ENCODE results near the gene FAM89A.
"Not testable (repeated sequence)": the region's sequence is repeated elsewhere in the genome, so short reads cannot be mapped to it uniquely, and the experiment has no call there.

FAM89A gene

DNA sequence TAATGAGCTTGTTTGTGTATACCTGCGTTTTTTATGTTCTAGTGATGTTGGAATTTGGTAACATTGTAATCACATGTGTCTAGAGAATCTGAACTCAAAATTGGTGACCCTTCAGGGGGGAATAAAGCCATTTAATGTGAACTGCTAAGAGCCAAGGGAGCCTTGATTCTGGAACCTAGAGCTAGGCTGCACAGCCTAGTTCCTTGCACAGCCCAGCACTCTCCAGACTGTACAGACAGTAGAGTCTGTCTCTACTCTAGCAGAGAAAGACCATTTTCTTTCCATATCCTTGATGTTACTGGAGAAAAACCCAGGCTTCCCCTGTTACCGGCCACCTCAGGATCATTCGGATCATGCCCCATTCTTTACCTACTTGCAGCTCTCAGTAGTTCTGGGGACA is 52.6 kb downstream of the FAM89A start:
- no peaks in the 10 kb centered on the region for H3K9me3 ChIP-seq (ENCODE audit: control insufficient read depth, low read length)
- H3K27ac ChIP-seq (ENCODE audit: low read depth, low read length, severe bottlenecking): no peak overlapping the region
- 100% methylated on average over 3 of the region's 3 CpGs for WGBS, 2 experiments (ENCODE audit: insufficient coverage in 2 of 2)
- H3K4me3 ChIP-seq (ENCODE audit: extremely low read depth, insufficient read depth, low read length, poor library complexity, severe bottlenecking): no peak overlapping the region
- peaks cover 24% of the 10 kb centered on the region for H3K36me3 ChIP-seq (ENCODE audit: control insufficient read depth, insufficient read depth, low read length)
- H3K4me1 ChIP-seq (ENCODE audit: control insufficient read depth, insufficient read depth, low read length, poor library complexity, severe bottlenecking): no peaks in the 10 kb centered on the region

DNA sequence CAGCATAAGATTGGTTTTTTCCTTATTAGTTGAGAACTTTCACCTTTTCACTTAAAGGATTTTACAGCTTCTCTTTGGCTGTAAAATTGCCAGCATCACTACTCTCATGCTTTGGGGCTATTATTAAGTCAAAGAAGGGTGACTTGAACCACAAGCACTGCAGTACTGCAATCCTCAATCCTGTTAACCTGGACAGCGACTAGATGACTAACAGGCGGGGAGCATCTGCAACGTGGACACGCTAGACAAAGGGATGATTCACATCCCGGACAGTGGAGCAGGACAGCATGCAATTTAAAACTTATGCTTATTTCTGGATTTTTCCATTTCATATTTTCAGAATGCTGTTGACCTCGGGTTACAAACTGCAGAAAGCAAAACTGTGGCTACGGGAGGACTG is 53.1 kb downstream of the FAM89A start:
- Histone ChIP-seq H3K27ac (ENCODE audit: low read depth, low read length, severe bottlenecking) (no peak overlapping the region), H3K4me1 (ENCODE audit: control insufficient read depth, insufficient read depth, low read length, poor library complexity, severe bottlenecking) (no peaks in the 10 kb centered on the region), H3K9me3 (ENCODE audit: control insufficient read depth, low read length) (no peaks in the 10 kb centered on the region), H3K36me3 (ENCODE audit: control insufficient read depth, insufficient read depth, low read length) (peaks cover 21% of the 10 kb centered on the region), H3K4me3 (ENCODE audit: extremely low read depth, insufficient read depth, low read length, poor library complexity, severe bottlenecking) (no peak overlapping the region)
- 93 to 95% methylated on average over 7 of the region's 7 CpGs for WGBS, 2 experiments (ENCODE audit: insufficient coverage in 2 of 2)

DNA sequence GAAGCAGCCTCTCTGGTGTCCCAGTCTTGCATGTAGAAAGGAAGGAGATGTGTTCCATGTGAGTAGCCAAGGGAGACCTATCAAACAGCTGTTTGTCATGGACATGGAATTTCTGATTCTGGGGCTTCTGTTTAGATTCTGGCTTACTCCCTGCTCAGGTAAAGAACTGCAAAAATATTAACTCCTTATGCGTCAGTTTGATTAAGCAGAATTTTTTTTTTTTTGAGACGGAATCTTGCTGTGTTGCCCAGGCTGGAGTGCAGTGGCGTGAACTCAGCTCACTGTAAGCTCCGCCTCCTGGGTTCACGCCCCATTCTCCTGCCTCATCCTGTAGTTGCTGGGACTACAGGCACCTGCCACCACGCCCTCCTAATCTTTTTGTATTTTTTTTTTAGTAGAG is 54.3 kb downstream of the FAM89A start:
- Histone ChIP-seq H3K9me3 (ENCODE audit: control insufficient read depth, low read length) (no peaks in the 10 kb centered on the region), H3K4me3 (ENCODE audit: extremely low read depth, insufficient read depth, low read length, poor library complexity, severe bottlenecking) (no peak overlapping the region), H3K36me3 (ENCODE audit: control insufficient read depth, insufficient read depth, low read length) (peaks cover 19% of the 10 kb centered on the region), H3K27ac (ENCODE audit: low read depth, low read length, severe bottlenecking) (no peak overlapping the region), H3K4me1 (ENCODE audit: control insufficient read depth, insufficient read depth, low read length, poor library complexity, severe bottlenecking) (no peaks in the 10 kb centered on the region)
- WGBS, 2 experiments (ENCODE audit: insufficient coverage in 2 of 2): 90 to 96% methylated on average over 2 to 5 of the region's 6 CpGs

DNA sequence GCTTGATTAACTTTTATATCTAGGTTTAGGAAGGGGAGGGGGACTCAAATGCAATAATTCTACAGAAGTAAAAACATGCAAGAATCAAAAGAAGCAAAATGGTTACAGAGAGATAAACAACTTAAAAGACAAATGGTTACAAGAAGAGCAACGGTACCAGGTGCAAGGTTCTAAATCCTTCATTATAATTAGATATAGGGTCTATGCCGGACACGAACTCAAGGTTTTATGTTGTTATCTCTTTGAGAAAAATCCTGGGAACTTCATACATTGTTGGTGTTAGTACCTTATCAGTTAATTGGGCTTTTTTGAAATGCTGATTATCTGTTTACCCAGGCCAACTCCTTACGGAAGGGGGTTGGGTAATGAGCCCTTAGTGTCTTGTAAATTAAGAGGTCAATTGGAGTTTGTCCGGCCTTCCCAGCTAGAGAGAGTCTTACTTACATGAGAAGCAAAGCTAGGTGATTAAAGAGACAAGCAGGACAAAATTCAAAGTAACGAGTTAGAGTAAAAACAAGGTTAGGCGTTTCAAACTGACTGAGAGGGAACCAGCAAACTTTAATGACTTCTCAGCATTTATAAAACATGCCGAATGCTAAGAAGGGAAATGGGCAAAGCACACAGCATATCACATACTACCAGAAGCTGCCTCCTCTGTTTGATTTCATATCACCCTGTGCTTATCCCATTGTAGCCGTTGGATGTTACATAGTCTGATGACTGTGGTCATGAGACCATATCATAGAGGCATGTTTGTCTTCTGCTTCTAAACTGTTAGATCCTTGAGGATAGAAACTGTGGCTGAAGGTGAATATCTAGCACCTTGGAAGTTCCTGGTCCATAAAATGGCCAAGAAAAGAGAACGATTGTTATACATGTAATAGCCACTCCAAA is 55.2 kb downstream of the FAM89A start:
- WGBS, 2 experiments (ENCODE audit: insufficient coverage in 2 of 2): 20 to 35% methylated on average over 5 of the region's 10 CpGs
- H3K27ac ChIP-seq (ENCODE audit: low read depth, low read length, severe bottlenecking); H3K4me1 ChIP-seq (ENCODE audit: control insufficient read depth, insufficient read depth, low read length, poor library complexity, severe bottlenecking); H3K9me3 ChIP-seq (ENCODE audit: control insufficient read depth, low read length); H3K4me3 ChIP-seq (ENCODE audit: extremely low read depth, insufficient read depth, low read length, poor library complexity, severe bottlenecking): not testable (repeated sequence)
- H3K36me3 ChIP-seq (ENCODE audit: control insufficient read depth, insufficient read depth, low read length): peaks cover 11% of the 10 kb centered on the region

DNA sequence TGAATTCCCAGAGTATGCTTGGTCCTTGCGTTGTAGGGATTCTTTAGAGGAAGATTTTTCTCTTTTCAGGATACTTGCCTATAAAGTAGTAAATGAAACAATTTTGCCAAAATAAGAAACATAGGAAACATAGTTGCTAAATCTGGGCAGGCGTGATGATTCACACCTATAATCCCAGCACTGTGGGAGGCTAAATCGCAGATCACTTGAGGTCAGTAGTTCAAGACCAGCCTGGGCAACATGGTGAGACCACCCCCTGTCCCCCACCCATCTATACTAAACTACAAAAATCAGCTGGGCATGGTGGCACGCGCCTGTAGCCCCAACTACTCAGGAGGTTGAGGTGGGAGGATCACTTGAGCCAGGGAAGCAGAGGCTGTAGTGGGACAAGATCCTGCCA is 56.2 kb downstream of the FAM89A start:
- H3K36me3 ChIP-seq (ENCODE audit: control insufficient read depth, insufficient read depth, low read length): peaks cover 9% of the 10 kb centered on the region
- no peak overlapping the region for H3K27ac ChIP-seq (ENCODE audit: low read depth, low read length, severe bottlenecking)
- WGBS, 2 experiments (ENCODE audit: insufficient coverage in 2 of 2): 86% methylated on average over 1 to 4 of the region's 5 CpGs
- H3K4me3 ChIP-seq (ENCODE audit: extremely low read depth, insufficient read depth, low read length, poor library complexity, severe bottlenecking): no peak overlapping the region
- H3K4me1 ChIP-seq (ENCODE audit: control insufficient read depth, insufficient read depth, low read length, poor library complexity, severe bottlenecking): peaks cover 6% of the 10 kb centered on the region
- H3K9me3 ChIP-seq (ENCODE audit: control insufficient read depth, low read length): no peaks in the 10 kb centered on the region

DNA sequence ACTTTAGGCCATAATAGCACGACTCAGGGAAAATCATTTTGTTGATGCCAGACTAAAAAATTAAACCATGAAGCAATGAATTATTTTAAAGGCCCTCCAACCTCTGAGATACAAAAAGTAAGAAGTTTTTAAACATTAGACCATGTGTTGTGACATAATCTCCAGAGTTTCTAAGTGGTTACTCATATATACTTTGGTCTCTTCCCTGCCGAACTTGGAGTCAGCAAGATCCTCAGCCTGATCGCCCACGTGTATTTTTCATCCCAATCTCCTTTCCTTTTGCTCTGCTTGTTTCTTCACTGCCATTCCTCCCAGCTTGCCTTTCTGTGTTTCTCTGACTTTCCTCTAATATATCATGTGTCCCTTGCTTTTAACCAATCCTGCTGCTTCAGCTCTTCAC is 57.4 kb downstream of the FAM89A start:
- no peak overlapping the region for H3K27ac ChIP-seq (ENCODE audit: low read depth, low read length, severe bottlenecking)
- H3K9me3 ChIP-seq (ENCODE audit: control insufficient read depth, low read length): no peaks in the 10 kb centered on the region
- WGBS, 2 experiments (ENCODE audit: insufficient coverage in 2 of 2): 80 to 98% methylated on average over 3 of the region's 4 CpGs
- H3K4me3 ChIP-seq (ENCODE audit: extremely low read depth, insufficient read depth, low read length, poor library complexity, severe bottlenecking): no peak overlapping the region
- H3K36me3 ChIP-seq (ENCODE audit: control insufficient read depth, insufficient read depth, low read length): peaks cover 9% of the 10 kb centered on the region
- H3K4me1 ChIP-seq (ENCODE audit: control insufficient read depth, insufficient read depth, low read length, poor library complexity, severe bottlenecking): peaks cover 6% of the 10 kb centered on the region

DNA sequence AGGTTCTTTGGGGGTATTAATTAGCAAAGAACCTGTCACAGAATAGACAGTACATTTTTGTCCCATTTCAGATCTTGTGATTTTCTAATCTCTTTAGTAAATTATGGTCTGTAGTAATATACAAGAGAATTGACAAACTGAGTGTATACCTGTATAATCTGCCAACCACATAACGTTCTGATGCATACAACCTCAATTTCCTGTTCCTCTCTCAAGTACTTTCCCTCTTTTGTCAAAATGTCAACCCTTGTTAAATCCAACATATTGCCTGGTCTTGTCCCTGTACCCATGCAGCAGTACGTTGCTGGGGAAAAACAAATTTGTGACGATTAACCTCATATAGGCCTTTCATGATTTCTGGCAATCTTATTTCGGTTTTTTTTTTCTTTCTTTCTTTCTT is 60.1 kb downstream of the FAM89A start:
- H3K9me3 ChIP-seq (ENCODE audit: control insufficient read depth, low read length): no peaks in the 10 kb centered on the region
- H3K4me3 ChIP-seq (ENCODE audit: extremely low read depth, insufficient read depth, low read length, poor library complexity, severe bottlenecking): peak overlapping the region; percentile 59
- peaks cover 10% of the 10 kb centered on the region for H3K4me1 ChIP-seq (ENCODE audit: control insufficient read depth, insufficient read depth, low read length, poor library complexity, severe bottlenecking)
- peaks cover 9% of the 10 kb centered on the region for H3K36me3 ChIP-seq (ENCODE audit: control insufficient read depth, insufficient read depth, low read length)
- WGBS, 2 experiments (ENCODE audit: insufficient coverage in 2 of 2): 91 to 93% methylated on average over 4 of the region's 4 CpGs
- no peak overlapping the region for H3K27ac ChIP-seq (ENCODE audit: low read depth, low read length, severe bottlenecking)

DNA sequence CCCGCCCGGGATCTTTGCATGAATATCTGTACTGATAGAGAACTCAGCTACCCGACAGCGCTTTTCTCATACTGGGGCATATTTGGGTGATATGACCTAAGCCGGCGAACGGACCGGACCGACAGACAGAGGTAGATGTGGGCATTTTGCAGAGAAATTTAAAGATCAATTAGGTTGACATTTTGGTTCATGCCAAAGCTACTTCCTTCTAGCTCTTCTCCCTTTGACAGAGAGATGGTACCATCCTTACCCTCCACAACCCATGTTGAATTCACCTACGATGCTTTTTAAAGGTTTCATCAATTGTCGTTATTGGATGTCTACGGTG is 60.7 kb downstream of the FAM89A start:
- Histone ChIP-seq H3K9me3 (ENCODE audit: control insufficient read depth, low read length) (no peaks in the 10 kb centered on the region), H3K27ac (ENCODE audit: low read depth, low read length, severe bottlenecking) (no peak overlapping the region), H3K4me1 (ENCODE audit: control insufficient read depth, insufficient read depth, low read length, poor library complexity, severe bottlenecking) (peaks cover 10% of the 10 kb centered on the region), H3K4me3 (ENCODE audit: extremely low read depth, insufficient read depth, low read length, poor library complexity, severe bottlenecking) (peak overlapping the region; percentile 59), H3K36me3 (ENCODE audit: control insufficient read depth, insufficient read depth, low read length) (peaks cover 9% of the 10 kb centered on the region)
- 10 to 25% methylated on average over 8 to 10 of the region's 12 CpGs for WGBS, 2 experiments (ENCODE audit: insufficient coverage in 2 of 2)

DNA sequence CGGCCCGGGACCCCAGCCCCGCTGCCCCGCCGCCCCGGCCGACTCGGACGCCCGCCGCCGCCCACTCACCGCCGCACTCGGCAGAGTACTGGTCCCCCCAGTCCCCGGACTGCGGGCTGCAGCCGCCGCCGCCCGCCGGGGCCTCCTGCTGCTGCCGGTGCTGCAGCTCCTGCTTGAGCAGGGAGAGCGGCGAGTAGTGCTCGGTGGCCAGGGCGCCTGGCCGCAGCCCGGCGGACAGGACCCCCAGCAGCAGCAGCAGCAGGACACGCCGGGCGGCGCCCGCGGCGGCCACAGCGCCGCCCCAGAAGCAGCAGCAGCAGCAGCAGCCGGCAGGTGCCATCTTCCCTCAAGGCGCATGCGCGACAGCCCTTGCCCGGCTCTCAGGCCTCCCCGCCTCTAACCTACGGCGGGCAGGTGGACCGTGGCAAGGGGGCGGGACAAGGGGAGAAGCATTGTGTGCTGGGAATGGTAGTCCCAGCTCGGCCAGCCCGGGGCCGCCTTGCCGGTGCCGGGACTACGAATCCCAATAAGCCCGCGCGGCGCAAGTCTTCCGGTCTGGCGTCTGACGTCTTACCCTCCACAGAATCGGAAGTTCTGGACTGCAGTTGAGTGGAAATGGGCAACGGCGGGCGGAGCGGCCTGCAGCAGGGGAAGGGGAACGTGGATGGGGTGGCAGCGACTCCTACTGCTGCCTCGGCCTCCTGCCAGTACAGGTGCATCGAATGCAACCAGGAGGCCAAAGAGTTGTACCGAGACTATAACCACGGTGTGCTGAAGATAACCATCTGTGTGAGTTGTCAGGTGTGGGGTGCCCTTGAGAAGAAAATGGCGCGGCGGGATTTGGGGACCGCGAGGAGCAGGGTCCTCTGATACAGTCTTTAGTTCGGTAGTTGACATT is 61.3 kb downstream of the FAM89A start, which contains the start of the genes ARV1 and TTC13:
Gene ARV1 (plus strand): TSS at position 604 of the 898 bp plus-strand sequence. CDS start 12 bp downstream, at position 616.
Gene TTC13 (minus strand): TSS at position 371 of the 898 bp plus-strand sequence. CDS start 31 bp downstream, at position 340.
- Histone ChIP-seq H3K4me1 (ENCODE audit: control insufficient read depth, insufficient read depth, low read length, poor library complexity, severe bottlenecking) (peaks cover 10% of the 10 kb centered on the region), H3K27ac (ENCODE audit: low read depth, low read length, severe bottlenecking) (no peak within 1 kb of the TSS), H3K4me3 (ENCODE audit: extremely low read depth, insufficient read depth, low read length, poor library complexity, severe bottlenecking) (peak within 1 kb of the TSS; percentile 59), H3K9me3 (ENCODE audit: control insufficient read depth, low read length) (no peaks in the 10 kb centered on the region), H3K36me3 (ENCODE audit: control insufficient read depth, insufficient read depth, low read length) (peaks cover 9% of the 10 kb centered on the region)
- 0% methylated on average over 59 to 60 of the region's 79 CpGs for WGBS, 2 experiments (ENCODE audit: insufficient coverage in 2 of 2)

DNA sequence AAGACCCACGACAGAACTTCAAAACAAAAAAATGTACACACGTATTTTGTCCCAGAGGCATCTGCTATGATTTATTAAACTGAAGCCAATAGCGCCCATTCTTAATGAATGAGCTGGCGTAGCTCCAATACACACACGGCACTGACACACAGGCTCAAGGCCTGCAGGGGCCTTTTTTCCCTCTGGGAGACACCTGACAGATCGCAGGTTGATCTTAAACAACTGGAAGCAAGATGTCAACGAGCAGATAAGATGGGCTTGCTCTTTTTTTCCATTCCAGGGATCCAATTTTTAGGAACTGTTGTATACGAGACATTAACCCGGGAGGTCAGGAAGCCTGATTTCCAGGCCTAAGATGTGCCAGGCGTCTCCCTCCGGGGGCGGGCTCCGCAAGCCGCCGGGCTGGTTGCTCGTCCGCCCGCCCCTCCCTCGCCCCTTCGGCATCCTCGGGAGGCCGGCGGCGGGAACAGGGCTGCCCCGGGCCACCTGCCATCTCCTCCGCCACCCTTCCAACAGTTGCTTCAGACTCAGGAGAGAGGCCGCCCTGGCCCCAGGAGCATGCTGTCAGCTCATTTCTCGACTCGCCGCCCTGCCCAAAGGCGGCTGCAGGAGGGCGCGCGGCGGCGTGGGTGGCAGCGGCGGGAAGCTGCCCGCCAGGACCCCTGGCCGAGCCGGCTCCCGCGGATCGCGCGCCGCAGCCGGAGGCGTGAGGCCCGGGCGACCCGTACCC is 62.1 kb downstream of the FAM89A start:
- peaks cover 16% of the 10 kb centered on the region for H3K4me1 ChIP-seq (ENCODE audit: control insufficient read depth, insufficient read depth, low read length, poor library complexity, severe bottlenecking)
- peak overlapping the region; percentile 59 for H3K4me3 ChIP-seq (ENCODE audit: extremely low read depth, insufficient read depth, low read length, poor library complexity, severe bottlenecking)
- H3K27ac ChIP-seq (ENCODE audit: low read depth, low read length, severe bottlenecking): no peak overlapping the region
- 8 to 9% methylated on average over 43 to 44 of the region's 52 CpGs for WGBS, 2 experiments (ENCODE audit: insufficient coverage in 2 of 2)
- peaks cover 9% of the 10 kb centered on the region for H3K36me3 ChIP-seq (ENCODE audit: control insufficient read depth, insufficient read depth, low read length)
- H3K9me3 ChIP-seq (ENCODE audit: control insufficient read depth, low read length): no peaks in the 10 kb centered on the region
